ENCODE results near the gene LDB3.
"Not testable (repeated sequence)": the region's sequence is repeated elsewhere in the genome, so short reads cannot be mapped to it uniquely, and the experiment has no call there.

LDB3 gene

DNA sequence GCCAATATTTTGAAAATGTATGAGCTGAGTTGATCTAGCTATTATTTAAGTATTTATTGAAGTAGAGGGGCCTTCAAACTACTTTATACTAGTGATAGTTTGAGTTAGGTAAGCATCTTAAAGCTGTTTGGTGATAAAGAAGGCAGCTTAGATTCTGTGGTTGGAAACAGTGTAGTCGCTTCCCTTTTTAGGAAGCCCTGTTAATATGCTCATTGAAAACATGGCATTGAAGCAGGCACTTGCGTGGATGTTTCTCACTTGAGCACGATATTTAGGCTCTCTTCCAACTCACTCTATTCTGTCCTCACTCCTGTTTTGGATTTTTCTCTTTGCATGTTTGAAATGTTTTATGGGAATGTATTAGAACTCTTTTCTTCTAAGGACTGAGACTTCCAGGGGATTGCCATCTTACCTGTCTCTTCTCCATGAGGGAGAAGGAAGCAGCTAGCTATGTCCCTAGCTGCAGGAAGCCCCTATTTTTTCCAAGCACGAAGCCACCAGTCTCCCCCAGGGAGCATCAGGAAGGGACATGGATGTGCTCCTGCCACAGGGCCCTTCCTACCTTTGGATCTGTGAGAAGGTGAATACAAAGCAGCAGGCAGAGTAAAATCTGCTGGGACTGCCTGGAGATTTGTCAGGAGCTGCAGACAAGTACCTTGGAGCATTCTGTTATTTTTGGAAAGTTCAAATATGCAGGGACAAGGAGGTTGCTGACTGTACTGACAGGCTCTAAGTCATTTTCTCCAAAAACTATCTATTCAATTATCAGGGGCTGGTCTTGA, 66.1 kb downstream of the LDB3 start:
- no peak for DNase-seq

DNA sequence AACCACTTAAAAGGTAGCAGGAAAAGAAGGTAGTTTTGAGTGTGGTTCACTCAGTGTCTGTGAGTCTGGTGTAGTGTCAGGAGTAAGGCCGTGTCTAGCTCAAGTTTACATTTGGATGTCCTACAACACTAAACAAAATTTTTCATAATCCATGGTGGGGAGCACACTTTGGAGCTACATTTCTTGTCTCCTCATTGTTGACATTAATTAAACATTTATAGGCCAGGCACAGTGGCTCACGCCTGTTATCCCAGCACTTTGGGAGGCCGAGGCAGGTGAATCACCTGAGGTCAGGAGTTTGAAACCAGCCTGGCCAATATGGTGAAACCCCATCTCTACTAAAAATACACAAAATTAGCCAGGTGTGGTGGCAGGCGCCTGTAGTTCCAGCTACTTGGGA, 67.0 kb downstream of the LDB3 start:
- DNase-seq, result not testable (repeated sequence)

GRCh38 chr10:86742230-86742629, 73.9 kb downstream of the LDB3 start:
- DNase-seq, result no peak

DNA sequence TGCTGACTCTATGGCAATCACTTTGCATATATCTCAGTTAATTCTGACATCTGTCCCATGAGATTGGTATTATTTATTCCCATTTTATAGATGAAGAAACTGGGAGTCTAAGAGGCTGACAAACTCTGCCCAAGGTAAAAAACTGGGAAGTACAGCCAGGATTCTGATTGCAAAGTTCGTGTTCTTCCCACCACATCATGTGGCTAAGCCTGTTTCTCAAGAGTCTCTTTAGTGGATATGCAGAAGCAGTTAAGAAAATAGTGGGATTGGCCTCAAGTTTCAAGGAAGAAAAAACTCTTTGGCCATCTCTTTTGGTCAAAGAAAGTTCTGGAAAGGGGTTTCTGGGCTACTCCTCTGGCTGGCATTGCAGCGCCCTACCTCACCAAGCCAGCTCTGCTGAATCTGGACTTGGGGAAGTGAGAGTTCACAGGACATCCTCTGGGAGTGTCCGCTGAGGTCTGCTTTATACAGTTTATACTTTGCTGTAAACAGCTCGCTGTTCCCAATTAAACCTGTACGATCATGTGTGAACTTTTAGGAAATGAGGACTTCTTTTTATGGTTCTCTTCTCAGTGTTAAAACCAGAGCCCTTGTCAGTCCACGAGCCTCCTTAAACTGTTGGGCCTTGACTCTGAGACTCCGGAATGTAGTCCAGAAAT, 75.9 kb downstream of the LDB3 start:
- no peak for DNase-seq

DNA sequence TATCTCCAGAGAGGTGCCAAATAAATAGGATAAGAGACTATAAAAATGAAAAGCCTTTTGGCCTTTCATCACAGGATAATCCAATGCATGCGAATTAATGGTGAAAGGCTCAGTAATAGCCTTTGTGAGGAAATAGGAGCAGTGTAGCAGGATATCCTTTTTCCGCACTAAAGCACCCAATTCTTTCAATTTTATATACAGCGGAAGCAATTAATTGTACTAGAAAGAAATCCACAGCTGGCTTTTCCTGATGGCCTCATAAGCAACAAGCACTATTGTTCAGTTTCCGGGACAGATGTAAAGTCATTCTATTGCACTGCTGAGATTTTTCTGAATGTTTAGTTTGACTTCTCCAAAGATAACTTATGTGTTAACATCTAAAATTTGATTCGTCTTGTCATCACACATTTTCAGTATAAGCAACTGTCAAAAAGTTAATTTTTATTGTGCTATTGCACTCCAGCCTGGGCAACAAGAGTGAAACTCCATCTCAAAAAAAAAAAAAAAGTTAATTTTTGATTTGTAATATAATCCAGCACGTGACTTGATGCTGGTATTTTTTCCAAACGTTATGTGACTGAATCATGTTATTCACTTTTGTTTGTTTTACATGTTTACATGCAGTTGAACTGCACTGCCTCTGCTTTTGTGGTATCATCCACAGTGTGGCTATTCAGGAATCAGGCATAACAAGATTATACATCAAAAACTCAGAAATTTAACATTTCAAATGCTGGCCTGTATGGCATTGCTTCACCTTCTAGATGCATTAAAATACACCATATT, 79.7 kb downstream of the LDB3 start:
- DNase-seq, result peak; percentile 19

- no peak for DNase-seq
Observed at GRCh38 chr10:86749854-86750253, 81.5 kb downstream of the LDB3 start.

DNA sequence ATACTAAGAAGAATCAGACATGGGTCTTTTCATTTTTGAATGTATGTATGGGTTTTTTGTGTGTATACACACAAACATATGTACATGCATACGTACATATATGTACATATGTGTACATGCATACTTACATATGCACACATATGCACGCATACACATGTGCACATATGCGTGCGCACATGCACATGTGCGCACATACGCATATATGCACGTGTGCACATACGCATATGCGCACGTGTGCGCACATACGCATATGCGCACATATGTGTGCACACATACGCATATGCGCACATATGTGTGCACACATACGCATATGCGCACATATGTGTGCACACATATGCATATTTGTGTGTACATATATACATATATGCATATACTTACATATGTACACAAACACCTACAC, 83.2 kb downstream of the LDB3 start:
- DNase-seq, result no peak

DNA sequence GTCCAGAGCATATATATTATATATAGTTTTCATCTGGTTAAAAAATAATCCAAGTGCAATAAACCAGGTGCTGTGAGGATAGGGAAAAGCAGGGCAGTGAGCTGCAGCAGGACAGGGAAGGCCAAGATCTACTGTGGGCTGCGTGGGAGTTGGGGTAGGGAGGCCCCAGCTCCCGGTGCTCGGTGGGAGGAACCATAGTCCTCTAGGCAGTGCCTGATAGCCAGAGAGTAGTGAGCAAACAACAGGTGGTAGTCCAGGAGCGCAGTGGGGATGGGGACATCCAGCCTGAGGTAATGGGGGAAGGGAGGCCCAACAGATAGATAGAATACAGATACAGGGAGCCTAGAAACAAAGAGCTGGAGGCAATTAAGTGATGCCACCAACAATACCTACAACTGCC, 84.0 kb downstream of the LDB3 start:
- peak; percentile 1 for DNase-seq

GRCh38 chr10:86753051-86753450, 84.7 kb downstream of the LDB3 start:
- DNase-seq, result no peak

DNA sequence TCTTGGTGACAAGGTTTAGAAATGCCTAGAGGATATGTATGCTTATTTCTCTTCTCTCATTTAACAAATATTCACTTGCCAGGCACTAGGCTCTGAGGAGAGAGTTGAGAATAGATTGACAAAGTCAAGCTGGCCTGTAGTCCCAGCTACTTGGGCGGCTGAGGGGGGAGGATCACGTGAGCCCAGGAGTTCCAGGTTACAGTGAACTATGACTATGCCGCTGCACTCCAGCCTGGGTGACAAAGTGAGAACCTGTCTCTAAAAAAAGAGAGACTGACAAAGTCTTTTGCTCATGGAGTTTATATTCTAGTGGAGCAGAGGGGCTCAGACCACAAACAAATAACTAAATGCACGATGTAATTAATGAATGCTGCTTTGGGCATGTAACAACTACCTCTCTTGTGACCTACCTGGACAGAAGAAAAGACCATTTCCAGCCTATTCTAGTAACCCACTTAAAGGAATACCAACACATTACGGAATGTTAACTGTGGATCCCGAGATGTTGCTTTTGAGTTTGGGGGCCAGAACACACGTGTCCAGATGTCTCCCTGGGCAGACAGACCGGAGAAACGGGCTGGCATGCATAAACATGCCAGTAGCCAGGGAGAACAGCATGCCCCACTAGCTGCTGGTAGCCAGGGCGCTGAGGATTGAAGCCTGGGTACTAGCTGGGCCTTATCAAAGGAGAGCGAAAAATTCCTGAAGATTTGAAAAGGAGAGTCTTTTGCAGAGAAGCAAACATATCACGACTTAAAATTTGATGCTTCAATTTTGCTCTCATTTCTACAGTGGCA, 85.5 kb downstream of the LDB3 start:
- no peak for DNase-seq

- no peak for DNase-seq
Observed at GRCh38 chr10:86755454-86755739, 87.1 kb downstream of the LDB3 start.

- peak; percentile 83 for DNase-seq
Observed at GRCh38 chr10:86755740-86756510, 87.6 kb downstream of the LDB3 start.

DNA sequence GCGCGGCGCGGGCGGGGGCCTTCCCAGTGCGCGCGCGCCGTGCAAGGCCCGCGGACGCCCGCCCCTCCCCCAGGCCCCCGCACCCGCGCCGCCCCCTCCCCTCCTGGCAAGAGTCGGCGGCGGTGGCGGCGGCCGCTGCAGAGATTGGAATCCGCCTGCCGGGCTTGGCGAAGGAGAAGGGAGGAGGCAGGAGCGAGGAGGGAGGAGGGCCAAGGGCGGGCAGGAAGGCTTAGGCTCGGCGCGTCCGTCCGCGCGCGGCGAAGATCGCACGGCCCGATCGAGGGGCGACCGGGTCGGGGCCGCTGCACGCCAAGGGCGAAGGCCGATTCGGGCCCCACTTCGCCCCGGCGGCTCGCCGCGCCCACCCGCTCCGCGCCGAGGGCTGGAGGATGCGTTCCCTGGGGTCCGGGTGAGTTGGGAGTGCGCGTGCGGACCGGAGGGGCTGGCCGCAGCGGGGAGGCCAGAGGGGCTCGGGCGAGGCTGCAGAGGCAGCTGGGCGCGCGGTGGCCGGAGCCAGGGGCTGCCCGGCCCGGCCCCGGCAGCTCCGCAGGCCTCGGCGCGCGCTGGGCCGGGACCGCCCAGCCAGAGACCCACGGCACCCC, 88.3 kb downstream of the LDB3 start, which contains the start of gene BMPR1A:
Gene BMPR1A (plus strand): TSS at position 109 of the 602 bp plus-strand sequence. CDS start 119,400 bp downstream, outside the sequence.
- DNase-seq, result no peak

- peak; percentile 25 for DNase-seq
Observed at GRCh38 chr10:86757113-86757972, 89.0 kb downstream of the LDB3 start.

- DNase-seq, result no peak
Observed at GRCh38 chr10:86758189-86759072, 90.1 kb downstream of the LDB3 start.

DNA sequence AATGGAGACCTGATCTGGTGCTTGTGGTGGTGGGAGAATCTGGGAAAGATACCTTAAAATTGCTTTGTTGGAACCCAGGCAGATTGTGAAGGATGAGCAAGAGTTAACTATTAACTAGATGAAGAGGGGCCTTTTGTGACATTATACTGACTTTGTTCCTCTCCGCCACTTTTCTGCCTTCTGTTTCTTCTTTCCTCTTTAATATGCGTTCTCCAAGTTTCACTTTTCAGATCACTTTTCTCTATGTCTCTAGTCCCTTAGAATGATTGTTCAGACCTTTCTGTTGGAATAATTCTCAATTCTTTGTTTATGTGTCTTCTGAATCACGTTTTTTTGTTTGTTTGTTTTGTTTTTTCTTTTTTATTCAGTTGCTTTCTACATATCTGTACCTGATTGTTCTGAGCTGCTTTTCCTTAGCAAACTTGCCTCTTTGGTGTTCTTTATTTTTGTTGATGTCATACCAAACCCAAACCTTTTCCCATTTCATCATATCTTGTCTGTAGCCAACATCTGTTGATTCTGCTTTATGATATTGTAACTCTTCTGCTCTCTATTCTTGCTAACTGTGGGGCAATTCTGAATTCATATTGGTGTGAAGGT, 90.9 kb downstream of the LDB3 start:
- no peak for DNase-seq

DNA sequence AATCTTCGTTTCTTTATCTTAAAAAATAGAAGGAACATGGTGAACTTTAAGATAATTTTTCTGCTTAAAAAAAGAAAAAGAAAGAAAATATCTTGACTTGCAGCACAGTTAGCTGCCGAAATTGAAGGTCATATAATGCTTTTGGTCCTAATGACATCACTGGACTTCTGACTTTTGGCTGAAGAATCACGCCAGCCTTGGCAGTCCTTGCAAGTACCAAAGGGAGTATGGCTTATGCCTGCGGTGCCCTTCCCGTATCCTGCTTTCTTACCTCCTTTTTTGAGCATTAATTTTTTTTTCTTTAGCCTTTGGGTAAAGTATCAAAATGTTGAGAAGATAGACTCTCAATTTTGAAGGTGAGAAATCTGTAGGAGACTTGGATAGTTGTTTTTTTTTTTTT, 95.1 kb downstream of the LDB3 start:
- no peak for DNase-seq

GRCh38 chr10:86765548-86765947, 97.2 kb downstream of the LDB3 start:
- no peak for DNase-seq

DNA sequence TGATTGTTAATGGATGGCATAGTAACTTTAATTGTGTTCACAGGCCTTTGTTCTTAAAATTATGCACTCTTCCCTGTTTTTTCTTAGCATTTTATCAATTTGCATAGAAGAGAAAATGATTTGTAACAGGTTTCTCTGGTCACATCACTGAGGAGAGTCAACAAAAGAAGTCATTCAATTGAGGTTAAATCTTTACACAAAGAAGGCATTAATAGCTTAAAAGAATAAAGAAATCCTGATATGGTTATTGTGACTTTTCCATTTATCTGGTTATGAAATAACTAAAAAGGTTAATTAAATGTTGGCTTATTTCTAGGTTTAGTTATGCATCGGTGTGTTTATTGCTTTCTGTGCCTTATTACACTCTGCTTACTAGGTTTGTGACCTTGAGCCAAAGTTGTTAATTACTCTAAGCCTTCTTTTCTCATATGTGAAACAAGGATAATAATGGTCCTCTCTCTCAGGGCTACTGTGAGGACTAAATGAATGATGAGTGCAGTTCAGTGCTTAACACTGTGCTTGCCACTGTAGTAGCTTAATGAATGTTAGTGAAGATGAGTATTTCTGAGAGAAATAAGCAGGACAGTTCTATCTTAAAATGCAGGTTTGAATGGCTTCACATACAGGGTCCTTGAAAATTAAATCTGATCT, 100.2 kb downstream of the LDB3 start:
- no peak for DNase-seq

Data from NCI-H1092 treated with DMSO at 0.1 percent for 48 hours (cell line).